Omental fat pad (tissue), 4 donors: ENCODE measurements around the gene CFAP298. TPM values are rescaled to one million over a fixed set of nuclear protein-coding genes. Genes with fewer than 3 reads are reported as not detected.

Source experiments
- ATAC-seq: fragments of 150-250 bp; one replicate; pipeline ENCODE4 v1.9.1; 2016; ENCODE audit warnings: mild to moderate bottlenecking, moderate library complexity; ENCODE audit not compliant: low FRiP score
- DNase-seq: peaks from one replicate; pipeline ENCODE4 v3.0.0-alpha.2; 2019; ENCODE audit warnings: low spot score
- small RNA-seq: library from RNA; depleted of rRNA; stranded (forward); fragments of <200 nt; gene quantifications from one replicate; pipeline ENCODE3, GENCODE V24; 2016
- total RNA-seq, 4 donors: library from RNA; depleted of rRNA; stranded (reverse); fragments of >200 nt; gene quantifications; one replicate each; pipeline ENCODE4 v1.1.0, GENCODE V29; 2016
- TF ChIP-seq, protein P1 (sequence below), 3 donors: fragments of 450-650 bp; IDR thresholded peaks; one replicate each; pipeline ENCODE4 v1.5.1; 2016 to 2017; ENCODE audit warnings: antibody characterized with exemption in 3 of 3, mild to moderate bottlenecking in 3 of 3, moderate library complexity in 2 of 3

The CFAP298 gene
- total RNA-seq, 4 donors from 2014 or later = 18.5 to 25.1 (median 22.1) TPM

DNA sequence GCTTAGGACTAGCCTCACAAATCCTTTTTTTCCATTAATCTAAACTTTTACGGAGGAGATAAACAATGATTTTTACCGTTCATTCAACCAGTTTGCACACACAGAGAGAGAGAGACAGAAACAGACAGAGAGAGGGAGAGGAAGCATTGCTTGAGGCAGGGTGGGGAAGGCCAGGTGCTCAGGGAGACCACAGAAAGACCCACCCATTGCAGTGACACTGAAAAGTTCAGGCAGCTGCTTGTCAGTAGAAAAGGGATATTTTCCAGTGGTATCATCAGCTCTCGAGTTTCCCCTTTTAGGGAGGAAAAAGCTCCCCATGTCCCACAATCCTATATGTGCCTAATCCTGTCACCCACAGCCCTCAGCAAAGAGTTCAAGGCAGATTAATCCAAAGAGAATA, 54.1 kb downstream of the CFAP298 start:
- TF ChIP-seq, protein P1, sequence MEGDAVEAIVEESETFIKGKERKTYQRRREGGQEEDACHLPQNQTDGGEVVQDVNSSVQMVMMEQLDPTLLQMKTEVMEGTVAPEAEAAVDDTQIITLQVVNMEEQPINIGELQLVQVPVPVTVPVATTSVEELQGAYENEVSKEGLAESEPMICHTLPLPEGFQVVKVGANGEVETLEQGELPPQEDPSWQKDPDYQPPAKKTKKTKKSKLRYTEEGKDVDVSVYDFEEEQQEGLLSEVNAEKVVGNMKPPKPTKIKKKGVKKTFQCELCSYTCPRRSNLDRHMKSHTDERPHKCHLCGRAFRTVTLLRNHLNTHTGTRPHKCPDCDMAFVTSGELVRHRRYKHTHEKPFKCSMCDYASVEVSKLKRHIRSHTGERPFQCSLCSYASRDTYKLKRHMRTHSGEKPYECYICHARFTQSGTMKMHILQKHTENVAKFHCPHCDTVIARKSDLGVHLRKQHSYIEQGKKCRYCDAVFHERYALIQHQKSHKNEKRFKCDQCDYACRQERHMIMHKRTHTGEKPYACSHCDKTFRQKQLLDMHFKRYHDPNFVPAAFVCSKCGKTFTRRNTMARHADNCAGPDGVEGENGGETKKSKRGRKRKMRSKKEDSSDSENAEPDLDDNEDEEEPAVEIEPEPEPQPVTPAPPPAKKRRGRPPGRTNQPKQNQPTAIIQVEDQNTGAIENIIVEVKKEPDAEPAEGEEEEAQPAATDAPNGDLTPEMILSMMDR (IDR thresholded peaks at IDR 0.05) = no peak
- no peak for ATAC-seq
- no peak for DNase-seq

DNA sequence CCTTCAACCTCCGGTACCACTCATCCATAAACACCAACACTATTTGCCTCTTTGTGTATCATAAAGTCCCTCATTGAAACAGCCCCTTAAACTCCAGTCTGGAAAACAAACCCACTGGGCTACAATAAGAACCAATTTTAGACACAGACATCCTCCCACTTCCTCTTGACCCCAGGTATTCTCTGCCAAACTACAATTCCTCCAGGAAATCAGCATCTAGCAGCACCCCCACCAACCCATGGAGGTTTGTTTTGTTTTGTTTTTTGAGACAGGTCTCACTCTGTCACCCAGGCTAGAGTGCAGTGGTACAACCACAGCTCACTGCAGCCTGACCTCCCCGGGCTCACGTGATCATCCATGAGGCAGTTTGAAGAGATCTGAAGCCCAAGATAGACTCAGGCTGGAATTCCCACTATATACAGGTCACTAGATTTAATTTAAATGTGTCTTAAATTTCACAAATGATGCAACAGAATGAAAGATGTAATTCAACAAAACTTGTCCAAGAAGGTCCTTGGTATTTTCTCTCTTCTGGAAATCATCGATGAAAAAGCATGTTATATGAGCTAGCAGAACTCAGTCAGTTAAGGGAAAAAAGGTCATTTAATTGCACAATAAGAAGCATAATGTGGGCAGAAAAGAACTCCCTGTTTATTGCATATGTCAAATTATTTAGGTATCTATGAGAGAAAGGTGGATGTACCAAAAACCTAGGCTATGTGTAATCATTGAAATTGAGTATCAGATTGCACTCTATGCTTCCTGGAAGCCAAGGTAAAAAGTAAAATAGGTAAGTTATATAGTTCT, 57.1 kb downstream of the CFAP298 start:
- TF ChIP-seq, protein P1 (IDR thresholded peaks at IDR 0.05) = no peak
- ATAC-seq (no peak), DNase-seq (no peak)

DNA sequence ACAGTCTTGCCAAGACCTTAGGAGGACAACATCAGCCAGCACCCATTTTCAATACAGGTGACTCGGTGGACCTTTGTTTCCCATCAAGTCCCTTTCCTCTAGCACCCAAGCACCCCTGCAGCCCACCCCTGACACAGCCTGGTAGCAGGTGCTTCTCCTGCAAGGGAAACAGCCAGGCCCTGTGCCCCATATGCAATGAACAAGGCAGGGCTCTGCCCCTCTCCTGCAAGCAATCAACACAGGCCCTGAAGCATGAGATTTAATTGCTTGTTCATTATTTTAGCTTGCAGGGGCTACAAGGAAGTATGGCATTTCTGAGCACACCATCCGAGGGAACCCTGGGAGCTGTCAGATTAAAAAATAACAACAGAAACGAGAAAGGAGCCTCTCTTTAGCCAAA, 62.3 kb downstream of the CFAP298 start:
- TF ChIP-seq, protein P1 (IDR thresholded peaks at IDR 0.05) = no peak

DNA sequence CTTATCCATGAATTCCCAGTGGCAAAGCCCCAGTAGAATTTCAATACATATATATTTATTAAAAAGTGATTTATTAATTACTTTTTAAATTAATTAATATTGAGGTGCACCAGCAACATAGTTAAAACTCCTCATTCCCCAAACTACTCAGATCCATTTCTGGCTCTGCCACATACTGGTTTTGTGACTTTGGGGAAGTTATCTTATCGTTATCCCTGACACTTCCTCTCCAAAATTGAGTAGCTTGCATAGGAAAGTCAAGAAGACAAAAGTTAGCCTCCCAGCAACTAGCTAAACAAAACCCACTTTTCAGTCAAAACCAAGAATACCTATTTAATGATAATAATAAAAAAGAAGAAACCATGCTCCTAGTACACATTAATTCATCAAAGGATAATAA, 62.7 kb downstream of the CFAP298 start:
- no peak for DNase-seq
- TF ChIP-seq, protein P1 (IDR thresholded peaks at IDR 0.05) = no peak
- ATAC-seq = no peak

More for the DNA sequence above, 62.3 kb downstream of the CFAP298 start:
- ATAC-seq (no peak), DNase-seq (no peak)

Small RNAs within 50 kb of the gene (small RNA-seq; reads per million reads assigned to genes)
- 2.4 reads per million, percentile 51 among the genes with 10 or more reads in this experiment for gene RNA5SP490

Other genes with a start within 250 kb of the CFAP298 start
- 10 to 100 TPM; 17.3 to 48.5 (median 17.4) TPM for gene URB1, start 219.4 kb downstream of the CFAP298 start, total RNA-seq
- 100 to 1,000 TPM in 1 of 4 donors, 10 to 100 TPM in 3; 41.1 to 108 (median 75.9) TPM for gene EVA1C, start 199.7 kb downstream of the CFAP298 start, total RNA-seq
- under 1 TPM in 3 of 4 donors, not detected in 1; 0.37 to 0.47 (median 0.38) TPM for gene TCP10L, start 26.9 kb downstream of the CFAP298 start, total RNA-seq
- 10 to 100 TPM in 2 of 4 donors, 1 to 10 TPM in 2; 7.5 to 22.1 (median 9.9) TPM for gene SYNJ1, start 115.6 kb upstream of the CFAP298 start, total RNA-seq
- 10 to 100 TPM; 27.8 to 56.0 (median 38.3) TPM for gene PAXBP1, start 159.4 kb upstream of the CFAP298 start, total RNA-seq